Measurements from ENCODE around the gene CHRNB1.

GRCh38 chr17:7423679-7424078 is 21.2 kb upstream of the CHRNB1 start:
- TF ChIP-seq CTCF (IDR thresholded peaks at IDR 0.05; ENCODE audit: borderline replicate concordance, extremely low read depth, low read length, poor library complexity, severe bottlenecking) (no peak), EZH2 (IDR thresholded peaks at IDR 0.05; ENCODE audit: borderline replicate concordance, low read depth, low read length, severe bottlenecking) (no peak)
